Panc1 (cell line): ENCODE data around the gene TMPRSS3. TPM values are rescaled to one million over a fixed set of nuclear protein-coding genes. Genes with fewer than 3 reads are reported as not detected.

ENCODE experiments used
- ATAC-seq: fragments of 200-7000 bp; cut with Tn5 transposase; 2 replicates; pipeline ENCODE4 v1.9.1; 2020; ENCODE audit warnings: mild to moderate bottlenecking, moderate library complexity
- BruUV-seq: library from RNA; stranded (reverse); fragments of 400-500 nt; replicated peaks from 2 replicates; lab custom pipeline; 2021; lab: Mats Ljungman, UMichigan
- CTCF ChIA-PET: fragments of 300-600 bp; sonication (Branson Sonifier 250); formaldehyde crosslinking; loops from one replicate; lab custom pipeline; 2022; ENCODE audit warnings: antibody characterized with exemption; lab: Charles Lee
- POLR2A ChIA-PET: fragments of 300-600 bp; sonication (Branson Sonifier 250); formaldehyde crosslinking; loops from one replicate; lab custom pipeline; 2022; ENCODE audit warnings: antibody characterized with exemption; lab: Charles Lee
- DNase-seq: peaks from one replicate; pipeline ENCODE4 v3.0.0-alpha.2; 2010; ENCODE audit warnings: low read depth, low spot score
- H3K27ac ChIP-seq: 2 replicates; pipeline ENCODE4 v1.5.1; 2011; ENCODE audit warnings: mild to moderate bottlenecking, low read length, inconsistent platforms
- H3K27me3 ChIP-seq: fragments of 200-500 bp; sonication (Bioruptor generic); 2 replicates; pipeline ENCODE4 v1.6.0; 2014; ENCODE audit warnings: low read length, inconsistent platforms; ENCODE audit not compliant: control insufficient read depth, insufficient read depth
- H3K36me3 ChIP-seq: fragments of 200-500 bp; sonication (Bioruptor generic); 2 replicates; pipeline ENCODE4 v1.5.1; 2014; ENCODE audit warnings: inconsistent platforms, mild to moderate bottlenecking, low read length, moderate library complexity; ENCODE audit not compliant: control insufficient read depth, insufficient read depth
- H3K4me1 ChIP-seq: 2 replicates; pipeline ENCODE4 v1.5.1; 2011; ENCODE audit warnings: inconsistent platforms, mild to moderate bottlenecking, low read length, moderate library complexity; ENCODE audit not compliant: control insufficient read depth, insufficient read depth
- H3K4me3 ChIP-seq, 2 experiments: 2 replicates each; pipeline ENCODE4 v1.5.1; 2011 to 2012; ENCODE audit warnings: low read depth in 2 of 2, low read length in 2 of 2, mild to moderate bottlenecking in 2 of 2, inconsistent platforms in 1 of 2, moderate library complexity in 1 of 2
- H3K9me3 ChIP-seq: fragments of 200-500 bp; sonication (Bioruptor generic); 2 replicates; pipeline ENCODE4 v1.5.1; 2014; ENCODE audit warnings: low read depth, mild to moderate bottlenecking, inconsistent platforms, low read length, moderate library complexity; ENCODE audit not compliant: control insufficient read depth, insufficient read depth
- POLR2AphosphoS5 ChIP-seq: IDR thresholded peaks from 2 replicates; pipeline ENCODE4 v1.6.1; 2012; ENCODE audit warnings: mild to moderate bottlenecking, low read depth, low read length, moderate library complexity
- REST ChIP-seq, 2 experiments: IDR thresholded peaks; 2 replicates each; pipeline ENCODE4 v1.6.1; 2011 to 2012; ENCODE audit warnings: low read depth in 2 of 2, control low read depth in 1 of 2, low read length in 1 of 2, mild to moderate bottlenecking in 1 of 2, moderate library complexity in 1 of 2; ENCODE audit not compliant: insufficient read depth in 1 of 2
- TCF7L2 ChIP-seq: IDR thresholded peaks from 2 replicates; pipeline ENCODE4 v1.6.1; 2011; ENCODE audit warnings: mild to moderate bottlenecking, low read depth, low read length, inconsistent platforms
- in situ Hi-C: cut with HindIII; loops from 2 replicates; pipeline ENCODE4 v1.10.0; 2016; ENCODE audit warnings: low sequenced_read_pairs, low pct_unique_long_range_greater_than_20kb
- intact Hi-C: fragments of 100-400 bp; cut with micrococcal nuclease; formaldehyde crosslinking; loops from one replicate; pipeline ENCODE4 v1.10.0; 2022; ENCODE audit not compliant: unreplicated experiment
- total RNA-seq: library from RNA; stranded (reverse); gene quantifications from one replicate; pipeline ENCODE4 v1.2.1, GENCODE V29; 2021; ENCODE audit not compliant: unreplicated experiment

TMPRSS3 gene
- total RNA-seq, 1 experiment from 2014 or later: not detected

- Histone ChIP-seq H3K27me3 (peaks cover 3% of the 10 kb centered on the region; the same call in 1 of the 2 replicates), H3K27ac (no peak overlapping the region), H3K9me3 (peaks cover 5% of the 10 kb centered on the region; the same call in 1 of the 2 replicates), H3K4me1 (no peaks in the 10 kb centered on the region), H3K4me3 (no peak overlapping the region), H3K36me3 (no peaks in the 10 kb centered on the region)
- intact Hi-C loops (no loop called here), in situ Hi-C loops (no loop called here)
- peak; percentile 78 to 85 for TF ChIP-seq REST (IDR thresholded peaks at IDR 0.05; ENCODE audit: insufficient read depth in 1 of 2, low read depth in 2 of 2, low read length in 1 of 2)
- no peak for TF ChIP-seq TCF7L2
- POLR2A ChIA-PET: no interaction called here
- DNase-seq (no peak), ATAC-seq (no peak)
- BruUV-seq: no TSS peak
- CTCF ChIA-PET: no interaction called here
Measured at GRCh38 chr21:42429856-42430255, 34.0 kb upstream of the TMPRSS3 start.

GRCh38 chr21:42429021-42429420 lies 33.2 kb upstream of the TMPRSS3 start:
- intact Hi-C loops: no loop called here
- in situ Hi-C loops: no loop called here

More at GRCh38 chr21:42429021-42429420, 33.2 kb upstream of the TMPRSS3 start:
- CTCF ChIA-PET: no interaction called here
- Histone ChIP-seq H3K27me3 (peaks cover 3% of the 10 kb centered on the region; the same call in 1 of the 2 replicates), H3K27ac (no peak overlapping the region), H3K4me1 (no peaks in the 10 kb centered on the region), H3K4me3 (no peak overlapping the region), H3K9me3 (peaks cover 5% of the 10 kb centered on the region; the same call in 1 of the 2 replicates), H3K36me3 (no peaks in the 10 kb centered on the region)
- ATAC-seq: no peak
- no peak for DNase-seq
- POLR2A ChIA-PET: no interaction called here
- TF ChIP-seq REST (IDR thresholded peaks at IDR 0.05; ENCODE audit: insufficient read depth in 1 of 2, low read depth in 2 of 2, low read length in 1 of 2) (no peak), POLR2AphosphoS5 (no peak), TCF7L2 (no peak)
- no TSS peak for BruUV-seq
